Measurements from ENCODE around the gene RHOV.

- no peak for TF ChIP-seq POLR2A (IDR thresholded peaks at IDR 0.05)
- TF ChIP-seq CTCF (IDR thresholded peaks at IDR 0.05), result no peak
These were observed 35.3 kb downstream of the RHOV start for GRCh38 chr15:40838756-40839155.
